H1 (cell line): ENCODE measurements around the gene CNKSR2. TPM values are rescaled to one million over a fixed set of nuclear protein-coding genes. Genes with fewer than 3 reads are reported as not detected.

ENCODE experiments used
- CTCF ChIA-PET: fragments of 300-600 bp; sonication (Branson Sonifier 250); formaldehyde crosslinking; loops from one replicate; lab custom pipeline; 2021; ENCODE audit not compliant: partially characterized antibody; lab: Charles Lee
- POLR2A ChIA-PET: fragments of 300-600 bp; sonication (Branson Sonifier 250); formaldehyde crosslinking; loops from one replicate; lab custom pipeline; 2021; ENCODE audit warnings: inconsistent platforms; ENCODE audit not compliant: partially characterized antibody; lab: Charles Lee
- DNase-seq, 2 experiments: peaks; one replicate each; pipeline versions ENCODE4 v3.0.0 to v3.0.0-alpha.2; 2010 to 2022; ENCODE audit warnings: low spot score in 2 of 2, low read depth in 1 of 2, mixed read lengths in 1 of 2
- FAIRE-seq: peaks from 2 replicates; lab custom pipeline; 2011; peaks lifted over from hg19 to GRCh38; lab: Jason Lieb, UNC
- H2AFZ ChIP-seq: 2 replicates; pipeline ENCODE4 v1.8.1; 2012; ENCODE audit warnings: low read length, inconsistent platforms
- H2AK5ac ChIP-seq: 2 replicates; pipeline ENCODE4 v1.6.1; 2013; ENCODE audit warnings: low read depth, low read length
- H2BK120ac ChIP-seq: replicated peaks from 2 replicates; pipeline ENCODE3; 2013; ENCODE audit warnings: low read depth, low read length, inconsistent platforms
- H2BK12ac ChIP-seq: 2 replicates; pipeline ENCODE4 v1.6.1; 2013; ENCODE audit warnings: low read depth, low read length
- H2BK15ac ChIP-seq: 2 replicates; pipeline ENCODE4 v1.6.1; 2013; ENCODE audit warnings: low read length
- H2BK20ac ChIP-seq: 2 replicates; pipeline ENCODE4 v1.6.1; 2013; ENCODE audit warnings: low read length
- H2BK5ac ChIP-seq: 2 replicates; pipeline ENCODE4 v1.6.1; 2013; ENCODE audit warnings: low read depth, low read length
- H3K14ac ChIP-seq: 2 replicates; pipeline ENCODE4 v1.6.1; 2013; ENCODE audit warnings: inconsistent platforms; ENCODE audit not compliant: insufficient read length
- H3K18ac ChIP-seq: 2 replicates; pipeline ENCODE4 v1.6.1; 2013; ENCODE audit warnings: low read length; ENCODE audit errors: extremely low read depth
- H3K23ac ChIP-seq: 2 replicates; pipeline ENCODE4 v1.6.1; 2013; ENCODE audit warnings: inconsistent platforms; ENCODE audit not compliant: insufficient read length
- H3K23me2 ChIP-seq: 2 replicates; pipeline ENCODE4 v1.6.1; 2013; ENCODE audit warnings: low read depth, low read length
- H3K27ac ChIP-seq: 2 replicates; pipeline ENCODE4 v1.6.1; 2011; ENCODE audit warnings: low read depth, low read length, inconsistent platforms
- H3K27me3 ChIP-seq, 4 experiments: replicated peaks in 1 of 4; 1 replicate in 1 of 4; 2 replicates in 3 of 4; pipeline versions ENCODE4 v1.6.1 to v1.8.1; 2011 to 2013; ENCODE audit warnings: low read length in 3 of 4, mild to moderate bottlenecking in 3 of 4, inconsistent platforms in 2 of 4, mixed read lengths in 2 of 4, moderate library complexity in 1 of 4; ENCODE audit not compliant: control insufficient read depth in 3 of 4, insufficient read depth in 3 of 4; ENCODE audit errors: extremely low read depth in 1 of 4
- H3K36me3 ChIP-seq, 4 experiments: 2 replicates each; pipeline versions ENCODE4 v1.6.1 to v1.8.1; 2011 to 2013; ENCODE audit warnings: mild to moderate bottlenecking in 4 of 4, low read length in 3 of 4, moderate library complexity in 2 of 4, control low read depth in 1 of 4, inconsistent platforms in 1 of 4; ENCODE audit not compliant: insufficient read depth in 4 of 4, control insufficient read depth in 2 of 4
- H3K4ac ChIP-seq: replicated peaks from 2 replicates; pipeline ENCODE3; 2013; ENCODE audit warnings: low read length, low read depth, mixed read lengths, inconsistent platforms; ENCODE audit not compliant: insufficient read length
- H3K4me1 ChIP-seq, 4 experiments: replicated peaks in 1 of 4; 1 replicate in 1 of 4; 2 replicates in 3 of 4; pipeline versions ENCODE4 v1.6.1 to v1.8.1; 2011 to 2013; ENCODE audit warnings: low read length in 3 of 4, inconsistent platforms in 2 of 4, mixed read lengths in 1 of 4; ENCODE audit not compliant: insufficient read depth in 4 of 4, control insufficient read depth in 3 of 4
- H3K4me2 ChIP-seq, 2 experiments: 2 replicates each; pipeline versions ENCODE4 v1.6.1 to v1.8.1; 2011 to 2013; ENCODE audit warnings: low read depth in 2 of 2, low read length in 2 of 2, control low read depth in 1 of 2, inconsistent platforms in 1 of 2, mild to moderate bottlenecking in 1 of 2; ENCODE audit not compliant: insufficient read depth in 1 of 2
- H3K4me3 ChIP-seq, 4 experiments: fragments of 200-600, 300-600 bp in 1 of 4; sonication (generic), shearing (Covaris generic), sonication (Bioruptor Twin) in 1 of 4; 2 replicates each; pipeline versions ENCODE4 v1.5.1 to v1.8.1; 2011 to 2016; ENCODE audit warnings: low read length in 4 of 4, low read depth in 3 of 4, control low read depth in 2 of 4, inconsistent platforms in 2 of 4, mild to moderate bottlenecking in 2 of 4, mixed read lengths in 1 of 4, moderate library complexity in 1 of 4; ENCODE audit not compliant: insufficient read depth in 2 of 4; ENCODE audit errors: extremely low read depth in 1 of 4
- H3K56ac ChIP-seq: replicated peaks from 2 replicates; pipeline ENCODE3; 2013; ENCODE audit warnings: low read depth, mild to moderate bottlenecking, mixed read lengths, low read length, inconsistent platforms; ENCODE audit not compliant: insufficient read length
- H3K79me1 ChIP-seq: 2 replicates; pipeline ENCODE4 v1.6.1; 2013; ENCODE audit warnings: low read depth, low read length, control low read depth
- H3K79me2 ChIP-seq, 2 experiments: 2 replicates each; pipeline versions ENCODE4 v1.6.1 to v1.8.1; 2012 to 2013; ENCODE audit warnings: low read length in 2 of 2, mild to moderate bottlenecking in 2 of 2, inconsistent platforms in 1 of 2; ENCODE audit not compliant: insufficient read depth in 2 of 2, control insufficient read depth in 1 of 2
- H3K9ac ChIP-seq, 4 experiments: replicated peaks in 1 of 4; 1 replicate in 1 of 4; 2 replicates in 3 of 4; pipeline versions ENCODE4 v1.6.1 to v1.8.1; 2011 to 2013; ENCODE audit warnings: low read depth in 3 of 4, low read length in 3 of 4, control low read depth in 2 of 4, mild to moderate bottlenecking in 2 of 4, moderate library complexity in 2 of 4, inconsistent platforms in 1 of 4; ENCODE audit errors: extremely low read depth in 1 of 4
- H3K9me3 ChIP-seq, 2 experiments: 2 replicates each; pipeline versions ENCODE4 v1.6.1 to v1.8.1; 2012 to 2013; ENCODE audit warnings: mild to moderate bottlenecking in 2 of 2, moderate library complexity in 2 of 2, control low read depth in 1 of 2, inconsistent platforms in 1 of 2, low read depth in 1 of 2, low read length in 1 of 2, mixed read lengths in 1 of 2; ENCODE audit not compliant: insufficient read depth in 2 of 2
- H4K20me1 ChIP-seq, 2 experiments: replicated peaks in 1 of 2; 2 replicates each; pipeline versions ENCODE3 to v1.8.1; 2011 to 2013; ENCODE audit warnings: inconsistent platforms in 2 of 2, low read length in 2 of 2, mild to moderate bottlenecking in 1 of 2; ENCODE audit not compliant: insufficient read depth in 2 of 2, control insufficient read depth in 1 of 2
- H4K5ac ChIP-seq: 2 replicates; pipeline ENCODE4 v1.6.1; 2013; ENCODE audit warnings: low read length, low read depth, mixed read lengths, inconsistent platforms; ENCODE audit not compliant: insufficient read length
- H4K8ac ChIP-seq: 2 replicates; pipeline ENCODE4 v1.8.0; 2013; ENCODE audit warnings: mild to moderate bottlenecking, moderate library complexity, low read length, inconsistent platforms; ENCODE audit not compliant: insufficient read depth; ENCODE audit errors: extremely low read depth
- H4K91ac ChIP-seq: replicated peaks from 2 replicates; pipeline ENCODE3; 2013; ENCODE audit warnings: low read length, mixed read lengths, inconsistent platforms; ENCODE audit not compliant: insufficient read length
- CREB1 ChIP-seq: IDR thresholded peaks from 2 replicates; pipeline ENCODE4 v1.6.1; 2012; ENCODE audit warnings: inconsistent platforms
- EGR1 ChIP-seq: IDR thresholded peaks from 2 replicates; pipeline ENCODE4 v1.6.1; 2011; ENCODE audit warnings: low read depth, low read length, borderline replicate concordance
- EP300 ChIP-seq, 2 experiments: IDR thresholded peaks; 1 replicate in 1 of 2; 2 replicates in 1 of 2; pipeline ENCODE4 v1.6.1; 2011 to 2012; ENCODE audit warnings: low read depth in 2 of 2, low read length in 2 of 2, mild to moderate bottlenecking in 2 of 2, borderline replicate concordance in 1 of 2, inconsistent platforms in 1 of 2, moderate library complexity in 1 of 2
- HDAC6 ChIP-seq: IDR thresholded peaks from one replicate; pipeline ENCODE4 v1.7.1; 2012; ENCODE audit warnings: low read depth, mild to moderate bottlenecking, inconsistent platforms, low read length, moderate library complexity
- JUN ChIP-seq: IDR thresholded peaks from 2 replicates; pipeline ENCODE4 v1.6.1; 2011; ENCODE audit warnings: low read depth, mild to moderate bottlenecking, improper control_type of control experiment, low read length
- KDM5A ChIP-seq: fragments of 200-600 bp; IDR thresholded peaks from 2 replicates; pipeline ENCODE4 v1.7.1; 2012; ENCODE audit warnings: mild to moderate bottlenecking, low read length, inconsistent platforms, mixed read lengths
- POLR2A ChIP-seq, 2 experiments: IDR thresholded peaks; 1 replicate in 1 of 2; 2 replicates in 1 of 2; pipeline ENCODE4 v1.6.1; 2011; ENCODE audit warnings: low read depth in 2 of 2, low read length in 2 of 2, mild to moderate bottlenecking in 2 of 2; ENCODE audit errors: control extremely low read depth in 1 of 2
- SP4 ChIP-seq: IDR thresholded peaks from 2 replicates; pipeline ENCODE4 v1.6.1; 2012; ENCODE audit warnings: low read length, inconsistent platforms
- polyA plus RNA-seq, 7 experiments: library from polyadenylated mRNA; depleted of rRNA in 3 of 7; stranded (reverse) in 5 of 7; unstranded in 2 of 7; fragments of >200 nt in 5 of 7; fragments of 200-250 nt in 2 of 7; gene quantifications; 1 replicate in 5 of 7; 2 replicates in 1 of 7; 4 replicates in 1 of 7; pipeline versions ENCODE4 v1.2.1 to v1.2.3, GENCODE V29; 2011 to 2013; ENCODE audit warnings: missing spikeins in 2 of 7, mixed read lengths in 2 of 7
- total RNA-seq: library from RNA; stranded (reverse); fragmentation: NEBNext Ultra II Directional; extraction: Animal tissue kit (Norgen Biotek cat#: 25700); gene quantifications from 2 replicates; pipeline ENCODE4 v1.2.1, GENCODE V29; 2021
- TF ChIP-seq, protein P1 (sequence below), 3 experiments: IDR thresholded peaks; 1 replicate in 2 of 3; 2 replicates in 1 of 3; pipeline versions ENCODE4 v1.5.1 to v1.6.1; 2011; ENCODE audit warnings: low read length in 3 of 3, mild to moderate bottlenecking in 3 of 3, inconsistent platforms in 2 of 3, low read depth in 1 of 3, moderate library complexity in 1 of 3; ENCODE audit not compliant: insufficient read depth in 1 of 3; ENCODE audit errors: control extremely low read depth in 1 of 3

The CNKSR2 gene
- total and polyA plus RNA-seq, 2 of the 8 experiments (the other 6 are each of a cell fraction or from before 2014, with no cell fraction given): 5.5 to 16.3 TPM

DNA sequence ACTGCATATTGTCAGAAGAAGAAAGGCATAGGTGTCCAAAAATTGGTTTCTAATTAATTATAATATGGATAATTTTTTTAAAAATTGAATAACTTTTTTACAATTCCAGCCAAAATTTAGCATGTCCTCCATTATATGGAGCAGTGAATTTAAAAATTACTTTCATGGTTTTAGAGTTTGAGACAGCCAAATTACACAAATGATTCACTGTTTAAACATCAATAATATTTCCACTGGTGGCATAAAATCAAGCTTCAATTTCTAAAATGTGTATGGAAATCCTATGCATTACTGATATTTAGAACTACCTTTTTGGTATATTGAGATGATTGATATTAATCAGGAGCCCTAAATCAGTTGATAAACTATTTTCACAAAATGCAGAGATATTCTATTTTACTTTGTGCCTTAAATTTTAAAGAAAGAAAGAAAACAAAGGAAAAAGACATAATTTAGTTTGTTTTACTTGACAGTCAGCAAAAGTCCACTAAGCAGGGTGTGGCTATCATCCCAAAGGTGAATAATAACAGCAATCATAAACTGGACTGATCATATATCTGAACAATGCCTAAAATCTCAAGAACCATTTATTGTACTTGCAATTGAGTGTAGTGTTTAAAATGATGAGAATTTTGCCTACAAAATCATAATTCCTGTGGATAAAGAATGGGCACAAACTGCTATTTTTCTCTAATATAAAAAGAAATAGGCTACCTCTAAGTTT is 249.7 kb downstream of the CNKSR2 start:
- H2BK15ac ChIP-seq: no peak overlapping the region
- no peak overlapping the region for H3K4me2 ChIP-seq
- H2BK20ac ChIP-seq: no peak overlapping the region
- no peak overlapping the region for H3K27ac ChIP-seq
- H3K4me1 ChIP-seq: no peaks in the 10 kb centered on the region
- CTCF ChIA-PET: no interaction called here
- no peaks in the 10 kb centered on the region for H3K23me2 ChIP-seq
- H3K4me3 ChIP-seq: no peak overlapping the region
- no peak for DNase-seq
- H2BK5ac ChIP-seq: no peak overlapping the region
- H3K9ac ChIP-seq: no peak overlapping the region
- no peak overlapping the region for H4K5ac ChIP-seq
- no peaks in the 10 kb centered on the region for H3K79me2 ChIP-seq
- no peak overlapping the region for H3K18ac ChIP-seq
- no peak overlapping the region for H2AK5ac ChIP-seq
- H4K91ac ChIP-seq: no peak overlapping the region
- H3K56ac ChIP-seq: no peak overlapping the region
- no peak overlapping the region for H4K8ac ChIP-seq
- no peak overlapping the region for H2BK120ac ChIP-seq
- no peaks in the 10 kb centered on the region for H4K20me1 ChIP-seq
- no peaks in the 10 kb centered on the region for H3K27me3 ChIP-seq
- FAIRE-seq: no peak
- H3K79me1 ChIP-seq: no peaks in the 10 kb centered on the region
- no peak overlapping the region for H2BK12ac ChIP-seq
- POLR2A ChIA-PET: no interaction called here
- no peaks in the 10 kb centered on the region; a peak in 1 of 4 replicates for H3K9me3 ChIP-seq
- no peak overlapping the region for H3K14ac ChIP-seq
- H3K23ac ChIP-seq: no peak overlapping the region
- H3K4ac ChIP-seq: no peak overlapping the region
- H2AFZ ChIP-seq: no peak overlapping the region
- no peaks in the 10 kb centered on the region for H3K36me3 ChIP-seq
- TF ChIP-seq EP300 (IDR thresholded peaks at IDR 0.05; ENCODE audit: borderline replicate concordance in 1 of 2, low read depth in 2 of 2, low read length in 2 of 2): no peak
- TF ChIP-seq, protein P1, sequence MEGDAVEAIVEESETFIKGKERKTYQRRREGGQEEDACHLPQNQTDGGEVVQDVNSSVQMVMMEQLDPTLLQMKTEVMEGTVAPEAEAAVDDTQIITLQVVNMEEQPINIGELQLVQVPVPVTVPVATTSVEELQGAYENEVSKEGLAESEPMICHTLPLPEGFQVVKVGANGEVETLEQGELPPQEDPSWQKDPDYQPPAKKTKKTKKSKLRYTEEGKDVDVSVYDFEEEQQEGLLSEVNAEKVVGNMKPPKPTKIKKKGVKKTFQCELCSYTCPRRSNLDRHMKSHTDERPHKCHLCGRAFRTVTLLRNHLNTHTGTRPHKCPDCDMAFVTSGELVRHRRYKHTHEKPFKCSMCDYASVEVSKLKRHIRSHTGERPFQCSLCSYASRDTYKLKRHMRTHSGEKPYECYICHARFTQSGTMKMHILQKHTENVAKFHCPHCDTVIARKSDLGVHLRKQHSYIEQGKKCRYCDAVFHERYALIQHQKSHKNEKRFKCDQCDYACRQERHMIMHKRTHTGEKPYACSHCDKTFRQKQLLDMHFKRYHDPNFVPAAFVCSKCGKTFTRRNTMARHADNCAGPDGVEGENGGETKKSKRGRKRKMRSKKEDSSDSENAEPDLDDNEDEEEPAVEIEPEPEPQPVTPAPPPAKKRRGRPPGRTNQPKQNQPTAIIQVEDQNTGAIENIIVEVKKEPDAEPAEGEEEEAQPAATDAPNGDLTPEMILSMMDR (IDR thresholded peaks at IDR 0.05; ENCODE audit: control extremely low read depth in 1 of 3, insufficient read depth in 1 of 3, low read depth in 1 of 3, low read length in 3 of 3): no peak
- TF ChIP-seq EGR1: no peak
- TF ChIP-seq KDM5A: no peak
- no peak for TF ChIP-seq CREB1
- no peak for TF ChIP-seq POLR2A (IDR thresholded peaks at IDR 0.05; ENCODE audit: control extremely low read depth in 1 of 2, low read depth in 2 of 2, low read length in 2 of 2)
- no peak for TF ChIP-seq HDAC6
- no peak for TF ChIP-seq JUN
- TF ChIP-seq SP4: no peak
